Kidney epithelial cell (primary cell): ENCODE measurements around the gene BTN2A1. TPM values are rescaled to one million over a fixed set of nuclear protein-coding genes. Genes with fewer than 3 reads are reported as not detected.
"Not testable (repeated sequence)": the region's sequence is repeated elsewhere in the genome, so short reads cannot be mapped to it uniquely, and the experiment has no call there.

Experiments used
- DNase-seq: peaks from one replicate; pipeline ENCODE4 v3.0.0-alpha.2; 2010; ENCODE audit warnings: low read depth
- H3K27me3 ChIP-seq: 2 replicates; pipeline ENCODE4 v1.6.0; 2011; ENCODE audit warnings: low read length; ENCODE audit not compliant: control insufficient read depth, insufficient read depth
- H3K36me3 ChIP-seq: 2 replicates; pipeline ENCODE4 v1.5.1; 2011; ENCODE audit warnings: low read length; ENCODE audit not compliant: control insufficient read depth, insufficient read depth
- H3K4me3 ChIP-seq: 2 replicates; pipeline ENCODE4 v1.5.1; 2011; ENCODE audit warnings: low read depth, mild to moderate bottlenecking, control low read depth, low read length
- CTCF ChIP-seq: IDR thresholded peaks from 2 replicates; pipeline ENCODE4 v1.5.1; 2011; ENCODE audit warnings: mild to moderate bottlenecking, moderate library complexity, low read length, control low read depth, inconsistent platforms; ENCODE audit not compliant: insufficient read depth, poor library complexity, severe bottlenecking
- total RNA-seq: library from RNA; depleted of rRNA; stranded (reverse); fragments of >200 nt; gene quantifications from 2 replicates; pipeline ENCODE4 v1.2.3, GENCODE V29; 2015

The BTN2A1 gene
- total RNA-seq, 1 donor from 2014 or later: 17.5 TPM

- DNase-seq: no peak
- H3K27me3 ChIP-seq: no peaks in the 10 kb centered on the region
- TF ChIP-seq CTCF: no peak
- H3K4me3 ChIP-seq: no peak overlapping the region
- H3K36me3 ChIP-seq: no peaks in the 10 kb centered on the region
Measured at GRCh38 chr6:26431258-26432172, 26.2 kb upstream of the BTN2A1 start.

GRCh38 chr6:26432627-26433201 is 25.0 kb upstream of the BTN2A1 start:
- TF ChIP-seq CTCF: no peak
- no peak for DNase-seq
- Histone ChIP-seq H3K27me3 (no peaks in the 10 kb centered on the region), H3K4me3 (no peak overlapping the region), H3K36me3 (no peaks in the 10 kb centered on the region)

- H3K4me3 ChIP-seq, H3K36me3 ChIP-seq, H3K27me3 ChIP-seq, DNase-seq: not testable (repeated sequence)
Measured at GRCh38 chr6:26433680-26434079, 24.1 kb upstream of the BTN2A1 start.

GRCh38 chr6:26436018-26436417 is 21.7 kb upstream of the BTN2A1 start:
- TF ChIP-seq CTCF: no peak
- H3K36me3 ChIP-seq: no peaks in the 10 kb centered on the region
- no peaks in the 10 kb centered on the region for H3K27me3 ChIP-seq
- no peak for DNase-seq
- H3K4me3 ChIP-seq: no peak overlapping the region

- no peak for DNase-seq
- Histone ChIP-seq H3K4me3 (no peak overlapping the region), H3K27me3 (no peaks in the 10 kb centered on the region), H3K36me3 (no peaks in the 10 kb centered on the region)
- TF ChIP-seq CTCF: no peak
Measured at GRCh38 chr6:26437550-26437949, 20.2 kb upstream of the BTN2A1 start.

- Histone ChIP-seq H3K4me3 (no peak overlapping the region), H3K27me3 (no peaks in the 10 kb centered on the region), H3K36me3 (no peaks in the 10 kb centered on the region)
- no peak for TF ChIP-seq CTCF
- no peak for DNase-seq
Measured at GRCh38 chr6:26438000-26438399, 19.8 kb upstream of the BTN2A1 start.
